IPS-NIHi11 (cell line): ENCODE results near the gene SLC39A8.
A peak's percentile ranks its signal among the peaks of the same experiment; 100 is the strongest.
"Not testable (repeated sequence)": the region's sequence is repeated elsewhere in the genome, so short reads cannot be mapped to it uniquely, and the experiment has no call there.

Experiments used
- DNase-seq: peaks from one replicate; pipeline ENCODE4 v3.0.0; 2012; ENCODE audit warnings: mixed read lengths, low spot score

SLC39A8 gene

DNA sequence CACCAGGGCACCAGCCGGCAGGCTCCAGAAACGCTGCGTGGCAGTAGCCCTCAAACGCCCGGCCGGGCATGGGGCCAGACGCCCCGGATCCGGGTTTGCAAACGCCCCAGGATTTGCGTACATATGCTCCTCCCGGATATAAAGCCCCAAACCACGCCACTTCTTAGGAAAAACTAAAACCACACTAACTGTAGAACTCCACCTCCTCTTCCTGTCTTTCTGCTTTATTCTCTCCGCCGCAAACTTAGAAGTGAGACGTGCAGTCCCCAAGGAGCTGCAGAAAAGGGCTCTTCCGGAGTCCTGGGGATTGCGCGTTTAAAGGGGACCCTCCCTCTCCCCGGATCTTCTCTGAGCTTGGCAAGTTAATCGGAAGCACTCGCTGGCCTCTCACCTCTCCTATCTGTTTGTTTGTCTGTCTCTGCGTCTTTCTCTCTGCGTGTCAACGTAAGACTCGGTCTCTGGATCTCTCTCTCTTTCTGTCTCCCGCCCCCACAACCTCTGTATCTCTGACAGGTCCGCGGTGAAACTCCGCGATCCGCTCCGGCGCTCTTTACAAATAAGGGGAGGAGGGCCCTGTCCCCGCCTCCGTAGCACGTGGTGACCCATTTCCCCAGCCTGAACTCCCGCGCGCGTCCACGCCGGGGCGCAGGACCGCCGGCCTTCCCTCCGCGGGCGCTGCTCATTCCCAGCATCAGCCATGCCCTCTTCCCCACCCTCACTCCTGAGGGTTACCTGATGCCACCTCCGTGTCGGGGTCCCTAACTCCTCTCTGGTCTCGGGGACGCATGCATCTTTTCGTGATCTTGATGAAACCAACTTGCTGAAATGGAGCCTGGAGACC is at the start of gene SLC39A8:
Gene SLC39A8, minus strand, starts transcription at position 529 of the 841 bp plus-strand sequence. CDS start 820 bp downstream, outside the sequence.
- DNase-seq = peak; percentile 90

- no peak for DNase-seq
These were observed 46.9 kb upstream of the SLC39A8 start for GRCh38 chr4:102392033-102392744.

DNA sequence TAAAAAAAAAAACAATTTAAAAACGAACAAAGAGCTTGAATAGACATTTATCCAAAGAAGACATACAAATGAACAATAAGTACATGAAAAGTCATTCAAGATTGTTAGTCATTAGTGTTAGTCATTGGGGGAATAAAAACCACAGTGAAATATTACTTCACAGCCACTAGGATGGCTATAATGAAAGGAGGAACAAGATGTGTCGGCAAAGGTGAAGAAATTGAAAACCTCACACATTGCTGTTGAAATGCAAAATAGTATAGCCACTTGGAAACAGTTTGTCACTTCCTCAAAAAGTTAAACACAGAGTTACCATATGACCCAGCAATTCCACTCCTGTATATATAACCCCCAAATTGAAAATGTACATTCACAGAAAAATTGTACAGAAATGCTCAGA is 45.2 kb upstream of the SLC39A8 start:
- no peak for DNase-seq

DNA sequence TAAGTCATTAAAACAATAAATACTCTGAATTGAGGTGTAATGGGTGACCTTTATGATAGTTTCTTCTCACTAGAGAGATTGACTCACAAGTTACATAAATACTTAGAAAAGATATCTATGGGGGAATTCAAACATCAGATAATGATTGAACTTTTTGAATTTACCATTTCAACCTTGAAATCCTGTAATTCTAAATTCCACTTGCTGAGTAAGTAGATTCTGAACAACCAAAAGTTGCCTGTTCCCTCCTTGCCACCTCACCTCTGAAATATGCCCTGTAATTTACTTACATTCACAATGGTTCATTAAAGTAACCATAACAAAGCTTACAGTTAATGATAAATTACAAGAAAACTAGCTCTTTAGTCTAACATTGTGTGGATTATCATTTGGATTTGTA is 43.3 kb upstream of the SLC39A8 start:
- no peak for DNase-seq

DNA sequence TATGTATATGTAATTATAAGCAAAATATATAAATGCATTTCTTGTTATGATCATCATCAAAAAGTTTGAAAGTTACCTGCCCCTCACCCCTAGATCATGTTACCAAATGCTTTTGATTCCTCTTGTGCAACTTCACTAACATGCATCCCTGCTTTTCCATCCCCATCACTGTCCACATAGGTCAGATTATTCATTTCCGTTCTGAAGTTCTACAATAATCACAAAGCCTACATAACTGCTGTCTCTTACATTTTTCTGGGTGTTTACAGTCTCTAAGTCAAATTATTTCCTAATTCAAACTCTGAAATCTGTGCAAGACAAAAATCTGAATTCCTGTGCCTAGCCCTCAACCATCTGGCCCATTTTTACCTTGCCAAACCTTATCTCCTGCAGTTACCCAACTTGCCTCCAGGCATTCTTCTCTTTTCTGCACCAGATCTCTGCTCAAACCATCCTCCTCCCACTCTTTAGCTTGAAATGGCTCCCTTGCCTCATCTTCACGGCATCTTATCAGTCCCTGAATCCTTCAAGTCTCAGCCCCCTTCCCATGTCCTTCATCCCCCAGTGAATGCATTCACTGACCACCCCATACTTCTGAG is 42.4 kb upstream of the SLC39A8 start:
- no peak for DNase-seq

DNA sequence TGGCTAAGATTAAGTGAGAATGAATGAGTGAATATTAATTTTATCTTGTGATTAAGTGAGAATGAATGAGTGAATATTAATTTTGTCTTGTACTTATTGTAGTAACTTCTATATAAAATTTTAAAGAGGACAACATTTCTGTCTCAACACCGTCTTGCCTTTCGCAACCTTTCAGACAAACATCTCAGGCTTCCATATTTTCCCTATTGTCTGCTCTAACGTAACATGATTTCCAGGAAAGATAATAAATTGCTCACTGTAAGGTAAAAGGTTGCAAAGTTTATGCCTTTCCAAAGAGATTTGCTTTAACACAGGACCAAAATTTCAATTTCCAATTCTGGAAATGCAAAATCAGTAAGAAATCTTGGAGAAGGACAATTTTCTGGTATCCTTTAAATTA is 41.7 kb upstream of the SLC39A8 start:
- no peak for DNase-seq

DNA sequence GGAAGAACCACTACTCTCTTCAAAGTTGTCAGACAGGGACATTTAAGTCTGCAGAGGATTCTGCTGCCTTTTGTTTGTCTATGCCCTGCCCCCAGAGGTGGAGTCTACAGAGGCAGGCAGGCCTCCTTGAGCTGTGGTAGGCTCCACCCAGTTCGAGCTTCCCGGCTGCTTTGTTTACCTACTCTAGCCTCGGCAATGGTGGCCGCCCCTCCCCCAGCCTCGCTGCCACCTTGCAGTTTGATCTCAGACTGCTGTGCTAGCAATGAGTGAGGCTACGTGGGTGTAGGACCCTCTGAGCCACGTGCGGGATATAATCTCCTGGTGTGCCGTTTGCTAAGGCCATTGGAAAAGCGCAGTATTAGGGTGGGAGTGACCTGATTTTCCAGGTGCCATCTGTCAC is 35.0 kb upstream of the SLC39A8 start:
- not testable (repeated sequence) for DNase-seq

DNA sequence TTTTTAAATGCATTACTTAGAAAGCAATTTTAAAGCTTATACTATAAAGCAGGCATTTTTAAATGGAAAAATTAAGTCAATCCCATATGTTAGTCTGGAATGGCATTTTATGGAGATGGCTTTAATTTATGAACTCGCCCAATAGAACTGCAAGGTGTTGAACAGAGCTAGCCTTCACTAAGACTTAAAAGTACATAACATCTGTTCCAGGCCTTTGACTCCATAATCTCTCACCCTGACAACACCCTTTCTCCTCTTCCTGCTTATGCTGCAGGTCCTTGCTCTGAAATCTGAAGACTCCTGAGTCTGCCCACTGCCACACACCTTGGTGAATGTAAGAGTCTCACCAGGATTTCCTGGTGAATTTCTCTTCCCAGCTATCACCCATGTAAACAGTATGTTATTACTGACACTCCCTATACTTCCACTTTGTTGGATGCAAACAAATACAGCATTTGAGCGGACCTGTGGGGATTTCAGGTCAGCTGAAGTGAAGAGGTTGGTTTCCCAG is 17.7 kb upstream of the SLC39A8 start:
- DNase-seq = no peak

DNA sequence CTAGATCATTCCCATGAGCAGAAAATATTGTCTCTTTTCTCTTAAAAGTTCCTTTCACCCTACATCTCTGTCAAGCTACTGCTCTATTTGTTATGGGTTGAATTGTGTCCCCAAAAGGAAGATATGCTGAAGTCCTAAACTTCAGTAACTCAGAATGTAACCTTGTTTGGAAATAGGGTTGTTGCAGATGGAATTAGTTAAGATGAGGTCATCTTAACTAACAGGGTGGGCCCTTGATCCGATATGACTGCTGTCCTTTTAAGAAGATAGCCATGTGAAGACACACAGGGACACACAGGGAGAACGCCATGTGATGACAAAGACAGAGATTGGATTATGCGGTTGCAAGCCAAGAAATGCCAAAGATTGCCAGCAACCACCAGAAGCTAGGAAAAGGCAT is 12.8 kb upstream of the SLC39A8 start:
- DNase-seq = no peak

GRCh38 chr4:102357637-102358036 is 12.4 kb upstream of the SLC39A8 start:
- DNase-seq = not testable (repeated sequence)

DNA sequence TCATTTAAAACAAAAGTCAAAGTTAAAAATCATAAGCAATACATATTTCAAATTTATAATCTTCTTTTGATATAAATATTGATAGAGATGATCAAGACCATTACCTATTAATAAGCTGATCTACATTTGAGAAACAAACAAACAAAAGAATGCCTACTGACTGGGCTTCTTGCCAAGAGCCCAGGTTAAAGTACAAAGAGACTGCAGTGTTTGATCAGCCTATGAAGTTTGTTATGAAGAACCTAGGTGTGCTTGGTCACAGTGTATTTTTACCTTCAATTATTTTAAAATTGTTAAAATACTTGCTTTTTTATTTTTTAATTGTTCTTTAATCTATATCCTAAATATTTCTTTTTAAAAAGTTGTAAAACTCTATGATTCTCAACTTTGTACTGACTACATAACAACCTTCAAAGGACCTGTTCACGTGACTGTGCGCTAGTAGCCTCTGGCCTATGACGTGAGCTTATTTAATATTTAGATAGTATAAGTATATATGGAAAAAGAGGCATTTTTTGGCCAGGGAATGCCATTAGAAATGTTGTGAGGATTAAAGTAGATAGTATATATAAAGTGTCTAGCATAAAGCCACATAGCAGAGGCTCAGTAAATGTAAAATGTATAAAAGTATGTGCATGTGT is 11.4 kb upstream of the SLC39A8 start:
- DNase-seq = no peak

GRCh38 chr4:102355748-102356147 is 10.5 kb upstream of the SLC39A8 start:
- DNase-seq = no peak

- no peak for DNase-seq
These were observed 9.6 kb upstream of the SLC39A8 start for GRCh38 chr4:102354671-102355454.

- no peak for DNase-seq
These were observed 7.5 kb upstream of the SLC39A8 start for GRCh38 chr4:102352781-102353180.

- DNase-seq = no peak
These were observed 5.4 kb upstream of the SLC39A8 start for GRCh38 chr4:102350634-102351033.

DNA sequence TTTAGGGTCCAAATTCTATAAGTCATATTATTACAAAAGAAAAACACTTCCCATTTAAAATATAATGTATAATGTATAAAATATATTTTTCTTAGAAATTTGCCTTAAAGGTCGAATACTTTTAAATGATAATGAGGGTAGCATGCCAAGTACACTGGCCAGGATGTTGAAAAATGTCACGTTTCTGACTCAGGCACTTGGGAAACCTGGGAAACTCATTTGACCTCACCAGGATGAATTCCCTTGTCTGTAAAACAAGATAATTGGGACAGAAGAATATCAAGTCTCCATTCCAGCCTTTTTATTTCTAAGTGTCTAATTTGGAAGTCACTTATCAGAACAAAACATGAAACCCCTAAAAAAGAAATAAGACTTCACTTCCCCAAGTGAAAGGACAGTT is 3.4 kb upstream of the SLC39A8 start:
- no peak for DNase-seq

DNA sequence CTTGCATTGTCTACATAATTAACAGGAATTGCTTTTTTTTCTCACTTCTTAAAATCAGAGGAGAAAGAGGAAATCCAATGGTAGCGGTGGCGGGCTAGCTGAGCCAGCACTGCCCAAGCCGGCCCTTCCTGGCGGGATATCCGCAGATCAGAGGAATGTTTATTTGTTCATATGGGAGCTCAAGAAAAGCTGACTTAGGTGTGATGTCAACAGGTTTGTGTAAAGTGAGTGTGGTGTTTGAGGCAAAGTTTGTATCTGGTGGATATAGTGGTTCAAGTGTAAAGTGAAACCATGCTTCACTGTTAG is 466 bp upstream of the SLC39A8 start:
- no peak for DNase-seq

DNA sequence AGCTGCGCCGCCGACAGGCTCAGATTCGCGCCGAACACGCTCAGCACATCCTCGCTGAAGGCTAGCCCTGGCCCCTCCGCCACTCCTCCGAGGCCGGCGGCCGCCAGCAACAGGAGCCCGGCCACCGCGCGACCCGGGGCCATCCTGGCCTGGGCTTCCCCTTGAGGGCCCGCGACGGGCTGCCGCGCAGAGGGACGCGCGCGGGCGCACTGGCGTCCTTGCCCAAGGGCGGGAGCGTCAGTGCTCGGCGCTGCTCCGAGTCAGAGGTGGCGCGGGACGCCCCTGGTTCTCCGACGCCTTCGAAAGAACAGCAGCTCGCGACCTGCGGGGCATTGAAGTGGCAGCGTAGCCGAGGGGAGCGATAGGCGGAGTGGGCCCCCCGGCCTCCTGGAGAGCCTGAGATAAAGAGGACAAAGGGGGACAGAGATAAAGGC is 745 bp downstream of the SLC39A8 start:
- DNase-seq = peak; percentile 73

DNA sequence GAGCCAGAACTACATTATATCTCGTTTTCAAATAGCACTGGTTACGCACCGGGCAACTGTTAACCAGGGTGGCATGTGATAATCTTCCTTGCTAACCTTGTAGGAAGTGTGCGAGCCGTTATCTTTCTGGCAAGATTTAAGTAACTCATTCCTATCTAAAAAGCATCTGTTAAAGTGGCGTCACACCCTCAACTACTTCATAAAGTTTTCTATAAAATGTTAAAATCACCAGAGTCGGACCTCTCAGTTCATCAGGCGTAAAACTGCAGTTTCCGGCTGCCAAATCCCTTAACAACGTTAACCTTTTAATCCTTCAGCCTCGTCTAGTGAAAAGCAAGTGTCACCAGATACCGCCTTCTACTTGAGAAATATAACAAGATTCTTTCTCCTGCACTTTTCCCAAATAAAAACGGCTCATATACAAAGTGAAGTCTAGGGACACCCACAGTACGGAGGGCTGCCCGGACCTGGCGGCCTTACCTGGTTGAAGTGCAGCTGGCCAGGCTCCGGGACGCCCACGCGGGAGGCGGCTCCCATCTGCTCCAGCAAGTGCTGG is 1.2 kb downstream of the SLC39A8 start:
- DNase-seq = no peak

DNA sequence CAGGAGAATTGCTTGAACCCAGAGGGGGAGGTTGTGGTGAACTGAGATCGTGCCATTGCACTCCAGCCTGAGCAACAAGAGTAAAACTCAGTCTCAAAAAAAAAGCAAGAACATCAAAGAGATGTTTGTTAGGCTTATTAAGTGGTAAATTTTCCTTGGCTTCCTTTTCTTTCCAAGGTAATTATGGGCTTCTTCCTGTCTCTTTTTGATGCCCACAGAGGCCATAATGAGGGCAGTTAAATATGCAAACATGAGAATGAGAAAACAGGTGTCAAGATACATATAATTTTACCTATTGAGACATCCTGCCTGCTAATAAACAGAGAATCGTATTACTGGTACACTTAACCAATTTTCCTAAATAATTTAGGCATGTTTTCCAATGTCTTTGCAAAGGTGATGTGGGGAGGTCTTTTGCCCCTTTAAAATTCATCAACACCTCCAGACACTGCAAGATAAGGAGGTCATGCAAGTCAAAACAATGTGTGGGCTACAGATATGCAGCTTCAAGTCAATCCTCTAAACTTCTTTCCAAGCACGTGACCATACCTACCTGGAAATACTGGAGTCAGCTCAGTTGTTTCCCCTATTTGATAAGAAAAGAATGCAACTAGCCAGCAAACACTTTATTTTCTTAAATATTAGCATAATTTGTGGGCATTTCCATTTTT is 2.7 kb downstream of the SLC39A8 start:
- no peak for DNase-seq

DNA sequence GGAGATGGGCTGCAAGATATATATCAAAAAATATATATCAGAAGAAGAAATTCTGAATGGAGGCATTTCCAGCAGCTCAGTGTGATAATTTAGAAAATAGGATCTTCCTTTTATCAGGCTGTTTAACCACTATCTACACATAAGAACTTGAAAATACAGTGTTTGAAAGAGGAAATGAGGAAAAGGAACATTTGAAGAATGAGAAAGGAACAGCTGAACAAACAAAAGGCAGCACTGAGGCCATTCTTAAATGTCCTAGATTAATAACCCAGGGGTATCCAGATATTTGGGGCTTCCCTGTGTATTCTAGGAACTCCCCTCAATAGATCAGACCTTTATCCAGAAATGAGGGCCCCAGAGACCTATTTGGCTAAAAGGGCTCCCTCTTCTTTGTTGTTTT is 4.1 kb downstream of the SLC39A8 start:
- no peak for DNase-seq
